GM18499 (cell line): Measurements from ENCODE around the gene SPTB.

Source experiments
- ATAC-seq: cut with Tn5 transposase; IDR thresholded peaks from one replicate; pipeline ENCODE4 v1.9.1; 2021; ENCODE audit warnings: moderate number of reproducible peaks; ENCODE audit not compliant: insufficient read depth, unreplicated experiment

Gene SPTB

DNA sequence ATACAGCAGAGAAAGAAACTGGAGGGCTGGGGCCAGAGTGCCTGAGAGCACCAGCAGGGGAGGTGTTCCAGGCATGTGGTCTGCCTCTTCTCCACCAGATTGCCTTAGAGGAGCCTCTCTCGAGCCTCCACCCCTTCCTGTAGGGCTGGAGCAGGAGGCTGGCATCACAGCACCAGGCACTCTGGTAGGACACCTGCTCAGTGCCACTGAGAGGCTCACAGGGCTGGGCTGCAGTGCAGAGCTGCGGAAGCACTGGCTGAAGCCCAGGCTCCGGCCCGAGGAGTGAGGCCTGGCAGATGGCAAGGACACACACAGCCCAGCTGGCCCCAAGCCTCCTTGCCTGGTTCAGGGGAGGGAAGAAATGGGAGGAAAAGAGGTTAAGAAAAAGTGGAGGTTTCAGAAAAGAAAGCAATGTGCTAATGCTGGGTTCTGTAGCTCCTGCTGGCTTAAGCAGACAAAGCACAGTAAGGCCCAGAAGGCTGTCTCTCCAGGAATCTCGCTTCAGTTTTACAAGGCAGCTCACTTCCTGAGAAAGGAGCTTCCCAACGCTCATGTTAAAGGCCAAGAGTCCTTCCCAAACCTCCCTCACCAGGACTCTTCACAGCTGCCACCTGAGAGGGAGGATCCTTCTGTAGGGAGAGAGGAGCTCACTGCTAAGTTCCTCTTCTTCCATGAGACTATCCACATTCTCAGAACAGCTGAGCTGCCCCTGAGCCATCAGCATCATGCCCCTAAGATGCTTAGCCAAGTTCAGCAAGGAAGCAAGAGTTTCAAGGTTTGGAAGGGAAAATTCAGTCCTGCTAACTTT lies 23.8 kb downstream of the SPTB start:
- no peak for ATAC-seq

DNA sequence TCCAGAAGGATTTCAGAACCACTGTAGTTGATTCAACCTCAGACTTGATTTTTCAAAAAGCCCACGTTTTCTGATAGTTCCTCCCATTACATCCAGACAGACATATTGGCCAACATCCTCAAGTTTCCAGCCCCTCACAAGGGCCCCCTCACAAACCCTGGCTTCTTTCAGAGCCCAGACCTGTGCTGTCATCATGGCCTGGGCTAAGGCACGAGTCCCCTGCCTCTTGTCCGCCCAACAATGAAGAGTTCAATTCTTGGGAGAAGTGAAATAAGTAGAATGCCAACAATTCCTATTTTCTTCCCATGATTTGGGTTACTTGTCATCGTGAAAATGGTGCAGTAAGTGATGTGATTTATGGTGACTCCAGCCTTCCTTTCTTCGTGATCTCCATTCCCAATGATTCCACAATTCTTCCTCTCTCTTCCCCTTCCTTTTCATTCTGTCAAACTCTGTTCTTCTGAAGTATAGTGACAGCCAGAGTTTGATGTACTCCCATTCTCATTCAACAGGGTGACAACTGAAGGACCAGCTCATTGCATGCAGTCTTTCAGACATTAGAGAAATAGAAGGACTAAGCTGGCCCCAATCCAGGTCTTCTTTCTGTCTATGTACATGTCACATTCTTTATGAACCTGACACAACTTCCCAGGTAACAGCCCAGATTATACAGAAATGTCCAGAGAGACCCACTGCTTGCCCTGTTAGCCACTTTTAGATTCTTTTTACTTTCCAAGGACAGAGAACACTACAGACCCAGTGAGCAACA lies 29.2 kb downstream of the SPTB start:
- ATAC-seq: no peak

DNA sequence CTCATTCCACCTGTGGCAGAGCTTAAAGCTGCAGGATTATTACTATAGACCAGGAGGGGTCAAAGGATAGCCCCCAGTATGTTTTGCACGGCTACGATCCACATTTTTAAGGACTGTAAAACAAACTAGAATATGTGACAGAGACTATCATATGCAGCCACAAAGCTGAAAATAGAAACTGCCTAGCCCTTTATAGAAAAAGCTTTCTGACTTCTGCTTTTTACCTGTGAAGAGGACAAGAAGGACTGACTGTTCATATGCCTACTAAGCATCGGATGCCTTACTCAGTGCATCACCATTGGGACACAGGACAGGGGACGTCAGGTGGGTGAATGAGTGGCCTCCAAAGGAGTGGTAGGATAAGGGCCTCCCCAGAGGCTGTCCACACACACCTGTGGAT lies 29.8 kb downstream of the SPTB start:
- no peak for ATAC-seq

DNA sequence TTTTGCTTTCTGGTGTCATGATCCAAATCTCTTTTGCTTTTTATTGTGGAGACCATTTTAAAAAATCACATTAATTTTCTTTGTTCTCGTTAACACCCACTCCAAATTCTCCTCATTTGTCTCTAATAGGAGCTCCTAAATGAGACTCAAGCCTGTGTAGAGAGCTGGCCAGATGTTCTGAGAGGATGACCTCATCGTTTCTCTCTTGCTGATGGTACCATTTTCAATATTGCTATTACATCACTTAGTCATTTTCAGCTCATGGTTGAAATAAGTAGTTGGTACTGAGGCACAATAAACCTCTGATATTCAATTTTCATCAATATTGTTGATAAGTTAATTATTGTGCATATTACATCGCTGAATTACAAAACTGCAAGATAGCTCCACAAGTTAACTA lies 31.5 kb downstream of the SPTB start:
- ATAC-seq: no peak

DNA sequence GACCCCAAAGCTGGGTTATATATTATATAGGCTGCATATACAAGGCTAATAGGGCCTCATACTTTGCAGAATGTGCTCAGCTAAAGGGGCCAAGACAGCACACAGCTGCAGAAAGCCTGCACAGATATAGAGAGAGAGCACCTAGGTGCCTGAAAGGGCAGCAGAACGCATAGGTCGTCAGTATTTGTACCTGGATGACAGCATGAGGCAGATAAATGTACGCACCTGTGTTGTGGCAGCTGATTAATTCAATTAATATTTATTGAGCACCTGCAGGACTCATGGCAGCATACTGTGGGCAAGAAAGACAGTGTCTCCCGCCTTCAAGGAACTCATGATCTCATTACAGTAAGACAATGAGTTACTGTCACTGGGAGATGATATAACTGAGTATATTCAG lies 33.4 kb downstream of the SPTB start:
- ATAC-seq: no peak

DNA sequence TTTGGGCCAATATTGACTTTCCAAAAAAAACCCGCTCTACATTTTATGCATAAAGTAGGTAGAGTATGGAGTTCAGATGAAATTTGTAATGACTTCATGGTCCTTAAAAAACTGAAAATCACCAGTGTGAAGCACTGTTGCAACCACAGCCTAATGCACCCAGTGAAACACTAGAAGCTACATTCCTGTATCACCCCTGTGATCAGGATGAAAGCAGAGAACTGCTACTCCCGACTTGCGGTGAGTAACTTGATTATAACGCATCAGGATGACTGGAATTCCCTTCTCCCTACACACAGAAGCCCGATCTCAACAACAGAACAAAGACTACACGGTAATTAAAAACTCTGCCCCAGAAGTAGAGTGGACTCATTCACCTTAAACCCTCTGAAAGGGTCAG lies 33.8 kb downstream of the SPTB start:
- no peak for ATAC-seq

DNA sequence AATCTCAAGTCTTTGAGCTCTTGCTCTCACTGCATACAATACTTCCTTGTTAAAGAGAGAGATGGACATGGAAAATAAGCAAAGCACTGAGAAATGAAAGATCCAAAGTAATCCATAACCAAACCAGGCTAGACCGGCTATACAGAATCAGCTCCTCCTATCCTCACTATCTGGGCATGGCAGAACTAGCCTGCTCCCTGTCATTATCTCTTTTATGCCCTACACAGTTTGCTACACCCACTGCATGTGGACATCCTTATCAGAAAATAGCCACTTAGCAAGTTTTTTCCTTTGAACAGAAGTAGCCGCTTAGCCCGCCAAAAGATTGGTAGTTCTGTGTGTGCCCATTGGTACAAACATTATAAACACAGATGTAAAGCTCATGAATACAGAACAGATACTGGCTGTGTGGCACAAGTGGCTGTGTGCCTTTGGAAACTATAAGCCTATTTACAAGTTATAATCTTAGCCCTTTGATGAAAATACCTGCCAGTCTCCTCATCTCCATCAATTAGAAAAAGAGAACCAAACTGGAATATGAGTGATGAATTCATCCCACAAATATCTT lies 34.7 kb downstream of the SPTB start:
- ATAC-seq: no peak

DNA sequence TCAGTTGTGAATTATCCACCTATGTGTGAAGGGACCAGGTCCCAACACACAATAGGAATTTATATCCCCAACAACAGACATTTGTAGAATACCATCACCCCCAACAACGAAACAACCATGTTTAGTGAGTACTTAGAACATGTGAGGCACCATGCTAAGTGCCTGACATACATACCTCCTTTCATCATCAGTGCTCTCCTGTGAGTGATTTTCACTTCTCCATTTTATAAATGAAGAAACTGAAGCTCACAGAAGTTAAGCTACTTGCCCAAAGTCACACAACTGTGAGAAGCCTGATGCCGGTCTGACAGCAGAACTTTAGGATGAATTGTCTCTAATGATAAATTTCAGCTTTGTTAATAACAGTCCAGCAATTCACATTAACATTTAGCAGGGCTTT lies 35.4 kb downstream of the SPTB start:
- ATAC-seq: no peak

DNA sequence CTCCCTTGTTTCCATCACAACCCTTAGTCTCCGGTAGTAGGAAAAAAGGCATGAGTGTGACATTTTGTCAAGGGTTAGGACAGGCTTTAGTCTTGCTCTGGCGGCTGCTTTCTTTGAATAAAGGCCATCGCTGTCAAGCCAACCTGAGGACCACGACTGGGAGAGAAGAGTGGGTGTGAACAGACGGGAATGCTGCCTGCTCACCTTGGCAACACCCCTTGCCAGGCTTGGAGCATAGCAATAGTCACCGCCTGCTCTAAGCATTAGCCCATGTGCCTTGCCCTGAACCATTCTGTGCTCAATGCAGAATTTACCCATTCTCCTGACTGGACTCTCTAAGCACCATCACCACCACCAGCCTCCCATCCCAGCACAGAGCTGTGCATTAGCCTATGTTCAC lies 36.2 kb downstream of the SPTB start:
- no peak for ATAC-seq

DNA sequence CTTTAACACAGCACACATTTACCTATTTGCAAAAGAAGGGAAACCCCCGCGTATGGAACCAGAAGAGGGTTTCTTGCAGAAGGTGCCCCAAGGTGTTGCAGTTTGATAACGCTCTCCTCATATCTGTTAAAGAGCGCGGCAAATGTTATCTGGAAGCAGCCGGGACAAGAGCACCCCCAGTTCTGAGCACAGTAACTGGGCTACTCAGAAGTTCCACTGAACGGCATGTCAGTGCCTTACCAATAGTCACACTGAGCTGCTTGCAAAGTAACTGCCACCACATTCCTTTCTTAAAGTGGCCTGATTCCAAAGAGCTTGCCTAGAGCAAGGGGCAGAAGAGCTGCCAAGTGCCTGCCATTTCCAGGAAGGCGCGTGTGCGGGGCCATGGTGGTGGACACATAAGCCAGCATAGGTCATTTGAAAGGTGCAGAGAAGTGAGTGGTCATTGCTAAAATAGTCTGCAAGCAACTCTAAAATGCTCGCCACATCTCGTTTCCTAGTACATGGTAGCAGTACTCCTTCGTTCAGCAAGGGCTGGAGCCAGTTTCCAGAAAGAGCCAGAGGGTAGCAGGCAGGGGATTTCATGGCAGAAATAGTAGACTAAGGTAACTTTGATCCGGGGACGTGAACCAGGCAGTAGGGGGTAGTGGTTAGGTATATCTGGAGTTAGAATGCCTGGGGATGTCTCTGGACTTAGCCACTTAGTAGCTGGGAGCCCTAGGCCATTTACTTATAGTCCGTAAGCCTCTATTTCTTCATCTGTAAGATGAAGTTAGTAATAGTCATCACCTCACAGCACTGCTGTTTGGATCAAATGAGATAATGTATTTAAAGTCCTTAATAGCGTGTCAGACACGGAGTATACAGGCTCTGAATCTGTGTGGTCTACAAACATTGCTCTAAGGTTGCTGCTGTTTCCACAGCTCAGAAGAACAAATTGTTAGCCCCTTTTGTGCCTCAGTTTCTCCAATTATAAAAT lies 37.6 kb downstream of the SPTB start:
- ATAC-seq: no peak

DNA sequence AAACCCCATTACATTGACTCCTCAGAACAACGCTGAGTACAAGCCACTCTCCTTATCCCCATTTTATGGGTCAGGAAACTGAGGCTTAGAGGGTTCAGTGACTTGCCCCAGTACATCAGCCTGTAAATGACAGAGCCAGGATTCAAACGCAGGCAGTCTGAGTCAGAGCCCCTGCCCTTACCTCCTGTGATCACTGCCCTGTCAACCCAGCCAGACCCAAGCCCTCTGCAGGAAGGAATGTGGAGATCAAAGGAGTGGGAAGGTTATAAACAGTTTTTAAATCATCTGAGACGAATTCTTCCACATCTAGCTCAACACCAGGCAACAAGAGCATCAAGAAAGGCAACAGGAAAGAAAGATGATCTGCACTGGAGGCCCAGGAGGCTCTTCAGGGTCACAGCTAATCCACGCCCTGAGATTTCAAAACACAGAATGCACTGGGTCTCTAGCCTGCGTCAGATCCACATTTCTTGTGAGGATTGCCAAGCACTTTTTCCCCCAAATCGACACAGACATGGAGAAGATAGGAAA lies 38.5 kb downstream of the SPTB start:
- no peak for ATAC-seq

DNA sequence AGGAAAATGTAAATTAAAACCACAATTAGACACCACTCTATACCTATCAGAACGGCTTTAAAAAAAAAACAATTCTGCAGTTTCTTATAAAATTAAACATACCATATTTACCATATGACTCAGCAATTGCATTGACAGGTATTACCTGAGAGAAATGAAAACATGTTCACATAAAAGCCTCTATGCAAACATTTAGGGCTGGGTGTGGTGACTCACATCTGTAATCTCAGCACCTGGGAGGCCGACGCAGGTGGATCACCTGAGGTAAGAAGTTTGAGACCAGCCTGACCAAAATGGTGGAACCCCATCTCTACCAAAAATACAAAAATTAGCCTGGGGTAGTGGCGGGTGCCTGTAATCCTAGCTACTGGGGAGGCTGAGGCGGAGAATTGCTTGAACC lies 41.1 kb downstream of the SPTB start:
- ATAC-seq: no peak

DNA sequence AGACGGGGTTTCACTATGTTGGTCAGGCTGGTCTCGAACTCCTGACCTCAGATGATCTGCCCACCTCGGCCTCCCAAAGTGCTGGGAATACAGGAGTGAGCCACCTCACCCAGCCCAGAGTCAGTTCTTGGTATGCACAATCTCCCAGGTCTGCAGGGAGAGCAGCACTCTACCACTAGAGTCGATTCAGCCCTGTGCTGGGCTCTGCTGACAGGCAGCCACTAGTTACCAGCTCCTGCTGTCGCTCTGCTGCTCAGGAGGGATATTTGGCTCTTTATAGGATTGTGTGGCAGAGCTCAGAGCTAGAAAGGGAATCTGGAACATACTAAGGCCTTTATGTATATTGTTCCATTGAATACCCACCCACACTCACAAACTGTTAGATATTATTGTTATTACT lies 44.3 kb downstream of the SPTB start:
- ATAC-seq: no peak

DNA sequence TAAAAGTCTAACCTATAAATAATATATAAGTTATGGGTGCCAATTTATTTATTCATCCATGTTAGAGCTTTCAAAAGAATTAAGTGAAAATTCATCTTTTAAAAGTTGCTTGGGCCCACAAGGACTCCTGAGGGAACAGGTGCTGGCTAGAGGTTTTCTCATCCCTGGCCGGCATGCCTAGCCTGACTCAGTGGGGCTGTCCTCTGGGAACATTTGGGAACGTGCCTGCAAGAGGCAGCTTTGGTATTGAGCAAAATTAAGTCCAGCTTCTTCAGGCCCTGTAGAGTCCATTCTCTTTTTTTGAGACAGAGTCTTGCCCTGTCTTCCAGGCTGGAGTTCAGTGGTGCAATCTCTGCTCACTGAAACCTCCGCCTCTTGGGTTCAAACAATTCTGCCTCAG lies 44.7 kb downstream of the SPTB start:
- ATAC-seq: no peak

DNA sequence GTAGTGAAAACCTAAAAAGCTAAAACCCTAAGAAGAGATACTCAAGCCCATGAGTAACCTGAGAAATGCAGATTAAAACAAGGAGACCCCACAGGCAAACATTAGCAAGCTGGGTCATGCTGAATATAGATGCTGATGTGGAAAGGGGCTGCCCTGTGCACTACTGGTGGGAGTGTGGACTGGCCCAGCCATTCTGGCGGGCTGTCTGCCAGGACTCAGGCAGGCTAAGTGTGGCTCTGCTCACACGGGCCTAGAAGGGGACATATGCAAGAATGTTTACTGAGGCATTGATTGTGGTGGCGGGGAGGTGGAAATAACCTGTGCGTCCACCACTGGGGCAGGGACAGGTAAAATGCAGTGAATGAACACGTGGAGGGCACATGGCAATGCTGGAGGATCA lies 48.3 kb downstream of the SPTB start:
- no peak for ATAC-seq

DNA sequence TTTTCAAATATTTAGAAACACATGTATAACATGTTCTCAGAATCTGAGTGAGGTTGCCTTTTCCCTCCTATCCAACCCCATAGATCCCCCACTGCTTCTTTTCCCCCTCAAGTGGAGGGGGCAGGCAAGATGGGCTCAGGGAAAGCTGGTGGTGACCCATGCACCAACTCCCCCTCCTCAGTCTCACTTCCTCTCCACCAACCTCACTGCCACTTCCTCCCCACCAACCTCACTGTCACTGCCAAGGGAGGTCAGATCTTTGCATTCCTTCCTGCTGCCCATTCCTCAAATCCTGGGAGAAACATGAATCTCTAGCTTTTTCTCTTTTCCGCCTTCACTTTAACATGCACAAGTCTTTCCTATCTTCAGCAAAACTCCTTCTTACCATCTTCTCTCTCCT lies 48.7 kb downstream of the SPTB start:
- no peak for ATAC-seq

DNA sequence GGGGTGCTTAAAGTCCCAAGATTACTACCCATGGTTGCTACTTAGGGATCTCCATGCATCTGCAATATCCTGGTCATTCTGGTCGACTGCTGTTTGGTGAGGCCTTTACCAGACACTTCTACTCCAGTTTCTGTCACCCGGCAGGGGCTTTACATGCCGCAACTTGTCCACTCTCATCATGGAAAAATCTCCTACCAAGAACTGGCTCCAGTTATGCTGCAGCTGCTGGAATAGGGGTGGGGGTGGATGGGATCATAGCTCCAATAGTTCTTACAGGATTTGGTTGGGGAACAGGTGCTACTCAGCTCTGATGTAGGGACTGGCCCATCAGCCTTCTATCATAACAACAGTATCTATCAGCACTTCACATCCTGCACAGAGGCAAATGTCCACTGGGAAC lies 51.6 kb downstream of the SPTB start:
- ATAC-seq: no peak

DNA sequence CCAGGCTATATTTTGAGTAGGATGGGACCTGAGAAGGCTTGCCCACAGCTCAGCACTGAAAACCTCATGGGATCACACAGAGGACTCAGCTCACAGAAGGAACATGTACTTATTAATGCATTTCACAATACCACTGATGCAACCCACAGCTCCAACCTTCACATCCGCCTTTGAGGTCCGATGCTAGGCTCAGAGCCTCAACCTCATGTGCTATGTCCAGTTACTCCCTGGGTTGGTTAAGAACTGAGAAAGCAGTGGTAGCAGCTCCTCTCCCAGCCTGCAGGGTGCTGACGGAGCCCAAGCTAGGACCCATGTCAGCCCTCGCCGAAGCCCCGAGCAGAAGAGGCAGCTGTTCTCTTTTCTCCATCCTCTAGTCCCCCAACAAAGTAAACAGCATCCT lies 52.9 kb downstream of the SPTB start:
- no peak for ATAC-seq

DNA sequence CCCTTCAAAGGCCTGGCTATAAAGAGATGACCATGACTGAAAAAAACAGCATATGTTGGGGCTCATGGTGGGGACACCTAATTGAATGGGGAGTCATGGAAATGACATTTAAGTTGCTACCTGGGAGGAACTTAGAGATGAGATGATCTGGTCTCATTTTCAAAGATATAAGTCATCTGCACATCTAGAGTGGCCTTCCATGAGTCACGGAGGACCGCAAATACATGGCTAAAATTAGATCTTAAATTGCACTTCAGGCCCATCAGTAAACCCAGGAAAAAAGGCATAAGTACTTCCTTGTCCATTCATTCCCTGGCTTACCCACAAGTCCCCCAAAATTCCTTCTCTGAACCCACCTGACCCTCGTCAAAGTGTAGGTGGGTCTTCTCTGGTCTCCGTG lies 53.4 kb downstream of the SPTB start:
- ATAC-seq: no peak

DNA sequence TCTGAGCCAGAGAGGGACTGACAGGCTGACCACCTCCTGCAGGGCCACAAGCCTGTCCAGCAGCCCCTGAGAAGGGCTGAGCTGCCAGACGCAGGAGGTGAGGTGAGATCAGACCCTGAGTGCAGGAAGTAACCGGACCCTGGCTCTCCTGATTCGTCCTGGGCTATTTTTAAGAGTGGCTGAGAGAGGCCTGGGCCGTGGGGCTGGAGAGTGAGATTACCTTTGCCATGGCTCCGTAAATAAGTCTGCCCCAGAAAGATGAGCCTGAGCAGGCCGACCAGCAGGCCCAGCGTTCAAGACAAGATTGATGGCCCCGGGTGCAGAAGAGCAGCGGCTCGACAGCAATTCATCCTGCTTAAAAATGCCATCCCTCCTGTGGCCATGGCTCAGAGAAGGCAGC lies 54.2 kb downstream of the SPTB start:
- no peak for ATAC-seq
